HepG2 (cell line): ENCODE measurements around the gene MATN1. TPM values are rescaled to one million over a fixed set of nuclear protein-coding genes. Genes with fewer than 3 reads are reported as not detected.

Experiments
- DMTF1 ChIP-seq: sonication (generic); formaldehyde crosslinking; IDR thresholded peaks from 2 replicates; pipeline ENCODE4 v1.4.0; 2020; ENCODE audit warnings: mild to moderate bottlenecking, missing genetic modification reagents
- FOSL1 ChIP-seq: sonication (generic); formaldehyde crosslinking; IDR thresholded peaks from 2 replicates; pipeline ENCODE4 v1.9.0; 2021; ENCODE audit warnings: missing genetic modification reagents, borderline replicate concordance
- MXD4 ChIP-seq: IDR thresholded peaks from 2 replicates; pipeline ENCODE4 v1.6.1; 2016; ENCODE audit warnings: mild to moderate bottlenecking, missing biosample characterization, missing genetic modification reagents
- NAIF1 ChIP-seq: sonication (generic); formaldehyde crosslinking; IDR thresholded peaks from 2 replicates; pipeline ENCODE4 v1.5.0; 2020; ENCODE audit warnings: mild to moderate bottlenecking, missing genetic modification reagents, borderline replicate concordance
- NR1H2 ChIP-seq: sonication (generic); formaldehyde crosslinking; IDR thresholded peaks from 2 replicates; pipeline ENCODE4 v1.8.1; 2022; ENCODE audit warnings: low read depth, missing genetic modification reagents, borderline replicate concordance
- PHF8 ChIP-seq: sonication (generic); formaldehyde crosslinking; IDR thresholded peaks from 2 replicates; pipeline ENCODE4 v1.5.0; 2020; ENCODE audit warnings: missing genetic modification reagents
- SATB2 ChIP-seq: sonication (generic); formaldehyde crosslinking; IDR thresholded peaks from 2 replicates; pipeline ENCODE4 v1.5.0; 2020; ENCODE audit warnings: missing genetic modification reagents
- ZFYVE20 ChIP-seq: sonication (generic); formaldehyde crosslinking; IDR thresholded peaks from 2 replicates; pipeline ENCODE4 v1.8.0; 2023; ENCODE audit warnings: low read depth, mild to moderate bottlenecking, moderate library complexity, missing genetic modification reagents, borderline replicate concordance
- ZNF33A ChIP-seq: sonication (generic); formaldehyde crosslinking; IDR thresholded peaks from 2 replicates; pipeline ENCODE4 v1.5.1; 2020; ENCODE audit warnings: missing genetic modification reagents, mild to moderate bottlenecking, moderate library complexity, borderline replicate concordance
- polyA plus RNA-seq, 8 experiments: library from polyadenylated mRNA; depleted of rRNA in 3 of 8; stranded (reverse) in 7 of 8; unstranded in 1 of 8; fragments of >200 nt; fragmentation: Illumina TruSeq in 4 of 8; extraction: Trizol in 4 of 8; gene quantifications; 2 replicates each; pipeline versions ENCODE4 v1.2.1 to v1.2.3, GENCODE V29; 2011 to 2016; ENCODE audit warnings: low read depth in 4 of 8, missing spikeins in 1 of 8, mixed read lengths in 1 of 8; ENCODE audit not compliant: insufficient read depth in 1 of 8
- total RNA-seq, 5 experiments: library from RNA; depleted of rRNA; stranded (reverse); fragments of >200 nt; fragmentation: Illumina TruSeq; extraction: Trizol; gene quantifications; 2 replicates each; pipeline ENCODE4 v1.2.3, GENCODE V29; 2016; ENCODE audit warnings: low read depth in 1 of 5
- TF ChIP-seq, protein P1 (sequence below): sonication (generic); formaldehyde crosslinking; IDR thresholded peaks from 2 replicates; pipeline ENCODE4 v1.4.0; 2020; ENCODE audit warnings: mild to moderate bottlenecking, missing genetic modification reagents
- TF ChIP-seq, protein P2 (sequence below): IDR thresholded peaks from 2 replicates; pipeline ENCODE4 v1.6.1; 2012; ENCODE audit warnings: low read length, improper control_type of control experiment
- TF ChIP-seq, protein P3 (sequence below): sonication (generic); formaldehyde crosslinking; IDR thresholded peaks from 2 replicates; pipeline ENCODE4 v1.8.0; 2022; ENCODE audit warnings: mild to moderate bottlenecking, missing genetic modification reagents, moderate library complexity

MATN1 gene
- total and polyA plus RNA-seq, 2 of the 13 experiments (the other 11 are each of a cell fraction or from before 2014, with no cell fraction given), result 0.04 to 0.05 TPM

DNA sequence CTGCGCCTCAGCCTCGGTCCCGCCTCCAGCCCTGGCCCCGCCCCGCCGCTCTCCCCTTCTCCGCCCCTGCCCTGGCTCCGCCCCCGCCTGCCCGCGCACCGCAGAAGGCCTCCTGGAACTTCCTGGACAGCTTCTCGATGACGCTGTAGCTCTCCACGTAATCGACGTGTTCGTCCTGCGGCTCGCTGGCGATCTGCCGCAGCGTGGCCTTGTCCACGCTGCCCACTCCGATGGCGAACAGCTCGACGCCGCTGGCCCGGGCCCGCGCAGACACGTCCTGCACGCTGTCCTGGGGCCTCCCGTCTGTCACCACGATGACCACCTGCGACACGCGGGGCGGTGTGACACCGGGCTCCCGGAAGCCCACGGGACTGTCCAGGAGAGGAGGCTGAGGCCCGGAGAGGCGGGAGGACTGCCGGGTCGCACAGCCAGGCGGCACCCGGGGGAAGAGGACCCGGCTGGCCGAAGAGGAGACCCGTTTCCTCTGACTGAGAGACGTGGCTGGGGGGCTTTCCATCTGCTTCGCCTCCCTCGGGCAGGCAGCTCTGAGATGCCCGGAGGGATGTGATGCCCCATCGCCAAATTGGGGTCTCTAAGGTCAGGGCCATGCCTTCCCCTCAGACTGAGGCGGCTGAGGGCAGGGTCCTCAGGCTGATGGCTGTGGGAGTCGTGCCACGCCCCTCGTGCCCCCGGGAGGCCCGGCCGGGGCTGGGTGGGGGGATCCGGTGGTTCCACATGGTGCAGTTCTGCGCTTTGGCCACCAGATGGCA lies 4.6 kb downstream of the MATN1 start (continued):
- TF ChIP-seq, protein P1, sequence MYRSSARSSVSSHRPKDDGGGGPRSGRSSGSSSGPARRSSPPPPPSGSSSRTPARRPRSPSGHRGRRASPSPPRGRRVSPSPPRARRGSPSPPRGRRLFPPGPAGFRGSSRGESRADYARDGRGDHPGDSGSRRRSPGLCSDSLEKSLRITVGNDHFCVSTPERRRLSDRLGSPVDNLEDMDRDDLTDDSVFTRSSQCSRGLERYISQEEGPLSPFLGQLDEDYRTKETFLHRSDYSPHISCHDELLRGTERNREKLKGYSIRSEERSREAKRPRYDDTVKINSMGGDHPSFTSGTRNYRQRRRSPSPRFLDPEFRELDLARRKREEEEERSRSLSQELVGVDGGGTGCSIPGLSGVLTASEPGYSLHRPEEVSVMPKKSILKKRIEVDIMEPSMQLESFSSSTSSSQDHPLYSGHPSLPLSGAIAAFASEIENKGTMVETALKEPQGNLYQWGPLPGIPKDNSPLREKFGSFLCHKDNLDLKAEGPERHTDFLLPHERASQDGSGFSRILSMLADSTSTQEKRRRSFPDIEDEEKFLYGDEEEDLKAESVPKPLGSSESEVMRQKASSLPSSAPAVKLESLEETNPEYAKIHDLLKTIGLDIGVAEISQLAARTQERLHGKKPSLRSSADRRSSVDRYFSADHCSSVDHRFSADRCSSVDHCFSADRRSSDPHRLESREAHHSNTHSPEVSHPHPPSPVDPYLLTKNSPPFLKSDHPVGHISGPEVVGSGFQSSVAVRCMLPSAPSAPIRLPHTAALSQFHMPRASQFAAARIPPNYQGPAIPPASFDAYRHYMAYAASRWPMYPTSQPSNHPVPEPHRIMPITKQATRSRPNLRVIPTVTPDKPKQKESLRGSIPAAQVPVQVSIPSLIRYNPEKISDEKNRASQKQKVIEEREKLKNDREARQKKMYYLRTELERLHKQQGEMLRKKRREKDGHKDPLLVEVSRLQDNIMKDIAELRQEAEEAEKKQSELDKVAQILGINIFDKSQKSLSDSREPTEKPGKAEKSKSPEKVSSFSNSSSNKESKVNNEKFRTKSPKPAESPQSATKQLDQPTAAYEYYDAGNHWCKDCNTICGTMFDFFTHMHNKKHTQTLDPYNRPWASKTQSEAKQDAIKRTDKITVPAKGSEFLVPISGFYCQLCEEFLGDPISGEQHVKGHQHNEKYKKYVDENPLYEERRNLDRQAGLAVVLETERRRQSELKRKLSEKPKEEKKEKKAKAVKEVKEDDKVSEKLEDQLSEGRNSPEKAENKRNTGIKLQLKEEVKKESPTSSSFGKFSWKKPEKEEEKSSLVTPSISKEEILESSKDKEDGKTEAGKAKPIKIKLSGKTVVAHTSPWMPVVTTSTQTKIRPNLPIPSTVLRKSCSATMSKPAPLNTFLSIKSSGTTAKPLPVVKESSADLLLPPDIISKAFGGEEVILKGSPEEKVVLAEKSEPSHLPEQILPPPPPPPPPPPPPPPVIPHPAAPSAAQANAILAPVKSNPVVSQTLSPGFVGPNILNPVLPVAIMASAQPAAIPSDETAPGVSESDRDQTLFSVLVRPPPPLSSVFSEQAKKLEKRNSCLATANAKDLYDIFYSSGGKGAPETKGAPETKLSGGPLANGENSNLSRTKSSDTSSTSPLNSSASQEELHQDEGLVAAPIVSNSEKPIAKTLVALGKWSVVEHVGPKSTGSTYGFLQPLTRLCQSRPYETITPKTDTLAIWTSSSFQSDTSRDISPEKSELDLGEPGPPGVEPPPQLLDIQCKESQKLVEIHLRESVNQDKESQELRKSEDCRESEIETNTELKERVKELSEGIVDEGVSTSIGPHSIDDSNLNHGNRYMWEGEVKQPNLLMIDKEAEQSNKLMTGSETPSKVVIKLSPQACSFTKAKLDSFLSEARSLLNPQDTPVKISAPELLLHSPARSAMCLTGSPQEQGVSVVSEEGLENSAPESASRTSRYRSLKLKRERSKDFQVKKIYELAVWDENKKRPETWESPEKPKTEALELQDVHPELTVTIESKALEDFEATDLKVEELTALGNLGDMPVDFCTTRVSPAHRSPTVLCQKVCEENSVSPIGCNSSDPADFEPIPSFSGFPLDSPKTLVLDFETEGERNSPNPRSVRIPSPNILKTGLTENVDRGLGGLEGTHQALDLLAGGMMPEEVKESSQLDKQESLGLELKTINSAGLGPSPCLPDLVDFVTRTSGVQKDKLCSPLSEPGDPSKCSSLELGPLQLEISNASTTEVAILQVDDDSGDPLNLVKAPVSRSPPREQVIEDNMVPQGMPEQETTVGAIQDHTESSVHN (CRISPR knock-in tag), result peak; percentile 60; the same call in 1 of the 2 replicates
- TF ChIP-seq DMTF1 (peak; percentile 91; the same call in 1 of the 2 replicates), ZNF33A (CRISPR knock-in tag) (no peak), ZFYVE20 (CRISPR knock-in tag) (0 out of 2 replicates have a peak, but pooled peaks have one; percentile 69), NR1H2 (CRISPR knock-in tag) (no peak), FOSL1 (CRISPR knock-in tag) (no peak), NAIF1 (CRISPR knock-in tag) (no peak), MXD4 (CRISPR knock-in tag) (peak; percentile 70), PHF8 (CRISPR knock-in tag) (peak; percentile 75), SATB2 (CRISPR knock-in tag) (peak; percentile 93; the same call in 1 of the 2 replicates)
- TF ChIP-seq, protein P2, sequence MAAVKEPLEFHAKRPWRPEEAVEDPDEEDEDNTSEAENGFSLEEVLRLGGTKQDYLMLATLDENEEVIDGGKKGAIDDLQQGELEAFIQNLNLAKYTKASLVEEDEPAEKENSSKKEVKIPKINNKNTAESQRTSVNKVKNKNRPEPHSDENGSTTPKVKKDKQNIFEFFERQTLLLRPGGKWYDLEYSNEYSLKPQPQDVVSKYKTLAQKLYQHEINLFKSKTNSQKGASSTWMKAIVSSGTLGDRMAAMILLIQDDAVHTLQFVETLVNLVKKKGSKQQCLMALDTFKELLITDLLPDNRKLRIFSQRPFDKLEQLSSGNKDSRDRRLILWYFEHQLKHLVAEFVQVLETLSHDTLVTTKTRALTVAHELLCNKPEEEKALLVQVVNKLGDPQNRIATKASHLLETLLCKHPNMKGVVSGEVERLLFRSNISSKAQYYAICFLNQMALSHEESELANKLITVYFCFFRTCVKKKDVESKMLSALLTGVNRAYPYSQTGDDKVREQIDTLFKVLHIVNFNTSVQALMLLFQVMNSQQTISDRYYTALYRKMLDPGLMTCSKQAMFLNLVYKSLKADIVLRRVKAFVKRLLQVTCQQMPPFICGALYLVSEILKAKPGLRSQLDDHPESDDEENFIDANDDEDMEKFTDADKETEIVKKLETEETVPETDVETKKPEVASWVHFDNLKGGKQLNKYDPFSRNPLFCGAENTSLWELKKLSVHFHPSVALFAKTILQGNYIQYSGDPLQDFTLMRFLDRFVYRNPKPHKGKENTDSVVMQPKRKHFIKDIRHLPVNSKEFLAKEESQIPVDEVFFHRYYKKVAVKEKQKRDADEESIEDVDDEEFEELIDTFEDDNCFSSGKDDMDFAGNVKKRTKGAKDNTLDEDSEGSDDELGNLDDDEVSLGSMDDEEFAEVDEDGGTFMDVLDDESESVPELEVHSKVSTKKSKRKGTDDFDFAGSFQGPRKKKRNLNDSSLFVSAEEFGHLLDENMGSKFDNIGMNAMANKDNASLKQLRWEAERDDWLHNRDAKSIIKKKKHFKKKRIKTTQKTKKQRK, result no peak
- TF ChIP-seq, protein P3, sequence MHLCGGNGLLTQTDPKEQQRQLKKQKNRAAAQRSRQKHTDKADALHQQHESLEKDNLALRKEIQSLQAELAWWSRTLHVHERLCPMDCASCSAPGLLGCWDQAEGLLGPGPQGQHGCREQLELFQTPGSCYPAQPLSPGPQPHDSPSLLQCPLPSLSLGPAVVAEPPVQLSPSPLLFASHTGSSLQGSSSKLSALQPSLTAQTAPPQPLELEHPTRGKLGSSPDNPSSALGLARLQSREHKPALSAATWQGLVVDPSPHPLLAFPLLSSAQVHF (CRISPR knock-in tag), result peak; percentile 74; the same call in 1 of the 2 replicates
